Colonic mucosa (tissue), 4 donors: ENCODE measurements around the gene SHANK3. TPM values are rescaled to one million over a fixed set of nuclear protein-coding genes. Genes with fewer than 3 reads are reported as not detected.

Source experiments
- DNase-seq: peaks from one replicate; pipeline ENCODE4 v3.0.0-alpha.2; 2020
- H3K27ac ChIP-seq: fragments of 200-600 bp; one replicate; pipeline ENCODE4 v1.8.0; 2021
- H3K27me3 ChIP-seq: fragments of 200-600 bp; one replicate; pipeline ENCODE4 v1.8.0; 2021
- H3K36me3 ChIP-seq: fragments of 200-600 bp; one replicate; pipeline ENCODE4 v1.8.0; 2021
- H3K4me1 ChIP-seq: fragments of 200-600 bp; one replicate; pipeline ENCODE4 v1.8.0; 2021; ENCODE audit warnings: mild to moderate bottlenecking
- H3K4me3 ChIP-seq: fragments of 200-600 bp; one replicate; pipeline ENCODE4 v1.8.0; 2021
- H3K9ac ChIP-seq, 2 donors: one replicate each; pipeline ENCODE4 v1.7.0; 2013; ENCODE audit warnings: control low read depth in 2 of 2, low read depth in 2 of 2, low read length in 2 of 2
- H3K9me3 ChIP-seq: fragments of 200-600 bp; one replicate; pipeline ENCODE4 v1.8.0; 2021
- CTCF ChIP-seq: fragments of 200-600 bp; IDR thresholded peaks from one replicate; pipeline ENCODE4 v1.8.0; 2022; ENCODE audit warnings: antibody characterized with exemption, mild to moderate bottlenecking
- intact Hi-C: fragments of 100-400 bp; cut with DNase I; formaldehyde crosslinking; loops from one replicate; pipeline ENCODE4 v1.14.1; 2022
- total RNA-seq, 2 donors: library from RNA; stranded (reverse); fragmentation: NEBNext Ultra II Directional in 1 of 2; extraction: Animal tissue kit (Norgen Biotek cat#: 25700) in 1 of 2; gene quantifications; one replicate each; pipeline ENCODE4 v1.2.1, GENCODE V29; 2021
- donor health status: healthy.
- donor health status: DM: no; HTN: no; CAD: no.
- donor health status: DM: no; HTN: no; CAD: no.

SHANK3 gene
- total RNA-seq, 2 donors from 2014 or later = 3.6 to 4.3 TPM

- intact Hi-C loops = no loop called here
- Histone ChIP-seq H3K9me3 (no peaks in the 10 kb centered on the region), H3K9ac (no peak overlapping the region), H3K4me3 (no peak overlapping the region), H3K27ac (no peak overlapping the region), H3K36me3 (no peaks in the 10 kb centered on the region), H3K4me1 (no peaks in the 10 kb centered on the region), H3K27me3 (peaks cover 19% of the 10 kb centered on the region)
- DNase-seq = no peak
- TF ChIP-seq CTCF = no peak
Observed at GRCh38 chr22:50676180-50676636, 3.6 kb downstream of the SHANK3 start.

GRCh38 chr22:50676661-50677492 lies 4.3 kb downstream of the SHANK3 start:
- no peak for DNase-seq
- TF ChIP-seq CTCF = no peak
- Histone ChIP-seq H3K9ac (no peak overlapping the region), H3K27ac (no peak overlapping the region), H3K9me3 (no peaks in the 10 kb centered on the region), H3K4me1 (no peaks in the 10 kb centered on the region), H3K36me3 (no peaks in the 10 kb centered on the region), H3K4me3 (no peak overlapping the region), H3K27me3 (peaks cover 18% of the 10 kb centered on the region)
- intact Hi-C loops = no loop called here

GRCh38 chr22:50677493-50678217 lies 5.0 kb downstream of the SHANK3 start:
- no peak for DNase-seq
- no peak overlapping the region for H3K4me3 ChIP-seq
- H3K9ac ChIP-seq = no peak overlapping the region

GRCh38 chr22:50678218-50678650 lies 5.6 kb downstream of the SHANK3 start:
- Histone ChIP-seq H3K27ac (no peak overlapping the region), H3K36me3 (no peaks in the 10 kb centered on the region), H3K9ac (no peak overlapping the region), H3K4me3 (no peak overlapping the region), H3K4me1 (no peaks in the 10 kb centered on the region), H3K27me3 (peaks cover 7% of the 10 kb centered on the region), H3K9me3 (no peaks in the 10 kb centered on the region)
- TF ChIP-seq CTCF = no peak
- DNase-seq = no peak
- intact Hi-C loops = no loop called here

More at GRCh38 chr22:50677493-50678217, 5.0 kb downstream of the SHANK3 start:
- peaks cover 12% of the 10 kb centered on the region for H3K27me3 ChIP-seq
- intact Hi-C loops = no loop called here
- TF ChIP-seq CTCF = no peak
- no peaks in the 10 kb centered on the region for H3K36me3 ChIP-seq
- H3K9me3 ChIP-seq = no peaks in the 10 kb centered on the region
- no peak overlapping the region for H3K27ac ChIP-seq
- no peaks in the 10 kb centered on the region for H3K4me1 ChIP-seq

- Histone ChIP-seq H3K4me3 (no peak overlapping the region), H3K27me3 (peaks cover under 1% of the 10 kb centered on the region), H3K9ac (no peak overlapping the region), H3K9me3 (no peaks in the 10 kb centered on the region), H3K27ac (no peak overlapping the region), H3K4me1 (no peaks in the 10 kb centered on the region), H3K36me3 (no peaks in the 10 kb centered on the region)
- DNase-seq = no peak
- intact Hi-C loops = no loop called here
- no peak for TF ChIP-seq CTCF
Observed at GRCh38 chr22:50678651-50679521, 6.3 kb downstream of the SHANK3 start.
